Activated CD4-positive, alpha-beta T cell treated with anti-CD3 and anti-CD28 coated beads for 36 hours (primary cell): Measurements from ENCODE around the gene RHBDD1. TPM values are rescaled to one million over a fixed set of nuclear protein-coding genes. Genes with fewer than 3 reads are reported as not detected.

Experiments used
- ATAC-seq: fragments of 200-7000 bp; cut with Tn5 transposase; one replicate; pipeline ENCODE4 v1.10.0; 2021; ENCODE audit warnings: mild to moderate bottlenecking, moderate library complexity
- CTCF ChIA-PET: fragments of 350-600 bp; sonication (Branson Sonifier 250); formaldehyde crosslinking; loops from one replicate; lab custom pipeline; 2021; ENCODE audit warnings: antibody characterized with exemption; lab: Charles Lee
- POLR2A ChIA-PET: fragments of 350-600 bp; sonication (Branson Sonifier 250); formaldehyde crosslinking; loops from one replicate; lab custom pipeline; 2021; ENCODE audit warnings: antibody characterized with exemption, inconsistent platforms; lab: Charles Lee
- DNase-seq: peaks from one replicate; pipeline ENCODE4 v3.0.0-alpha.2; 2020
- H3K27ac Mint-ChIP-seq: one replicate; pipeline ENCODE4 v1.8.0; 2021; ENCODE audit warnings: mixed read lengths
- H3K27me3 Mint-ChIP-seq: one replicate; pipeline ENCODE4 v1.8.0; 2021; ENCODE audit warnings: mixed read lengths
- H3K36me3 Mint-ChIP-seq: one replicate; pipeline ENCODE4 v1.8.0; 2021; ENCODE audit warnings: low read depth, mixed read lengths
- H3K4me1 Mint-ChIP-seq: one replicate; pipeline ENCODE4 v1.8.0; 2021; ENCODE audit warnings: mixed read lengths
- H3K4me3 Mint-ChIP-seq: one replicate; pipeline ENCODE4 v1.8.0; 2021; ENCODE audit warnings: mild to moderate bottlenecking, moderate library complexity, mixed read lengths
- H3K9me3 Mint-ChIP-seq: one replicate; pipeline ENCODE4 v1.8.0; 2021; ENCODE audit warnings: low read depth, mixed read lengths
- intact Hi-C, 2 experiments: fragments of 100-400 bp; cut with DNase I in 1 of 2; cut with micrococcal nuclease in 1 of 2; formaldehyde crosslinking; loops; one replicate each; pipeline versions ENCODE4 v1.14.2 to v1.15.1; 2022 to 2024; cut with DNase I, micrococcal nuclease
- total RNA-seq, 2 experiments: library from RNA; stranded (reverse); gene quantifications; one replicate each; pipeline ENCODE4 v1.2.3, GENCODE V29; 2021

The RHBDD1 gene
- total RNA-seq, 2 experiments from 2014 or later, result 38.1 to 49.0 TPM

DNA sequence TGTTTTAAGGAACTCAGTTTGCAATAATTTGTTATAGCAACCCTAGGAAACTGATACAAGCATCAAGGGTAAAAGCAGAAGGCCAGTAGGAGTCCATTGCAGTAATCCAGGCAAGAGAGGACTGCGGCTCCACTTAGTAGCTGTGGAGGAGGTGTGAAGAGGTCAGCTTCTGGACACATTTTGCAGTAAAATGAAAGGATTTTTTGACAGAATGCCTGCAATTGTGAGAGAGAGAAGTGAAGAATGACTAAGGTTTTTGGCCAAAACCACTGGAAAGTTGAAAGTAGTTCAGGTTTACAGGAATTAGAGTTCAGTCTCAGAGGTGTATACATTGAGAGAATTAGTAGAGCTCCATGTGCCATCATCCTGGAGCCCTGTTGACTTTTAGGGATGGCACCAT lies 129.5 kb downstream of the RHBDD1 start:
- intact Hi-C loops, result no loop called here
- Mint-ChIP-seq H3K9me3 (no peaks in the 10 kb centered on the region), H3K36me3 (peaks cover 6% of the 10 kb centered on the region), H3K4me3 (no peak overlapping the region), H3K27ac (no peak overlapping the region), H3K27me3 (no peaks in the 10 kb centered on the region), H3K4me1 (peaks cover 10% of the 10 kb centered on the region)
- no peak for ATAC-seq
- CTCF ChIA-PET, result interaction anchor here (0.6 kb wide), 1 partner anchor 24 kb away, joined by 4 read pairs; no protein-coding TSS in a partner anchor
- POLR2A ChIA-PET, result interaction anchor here (0.7 kb wide), 1 partner anchor 1109 kb away, joined by 8 read pairs; no protein-coding TSS in a partner anchor
- DNase-seq, result no peak

DNA sequence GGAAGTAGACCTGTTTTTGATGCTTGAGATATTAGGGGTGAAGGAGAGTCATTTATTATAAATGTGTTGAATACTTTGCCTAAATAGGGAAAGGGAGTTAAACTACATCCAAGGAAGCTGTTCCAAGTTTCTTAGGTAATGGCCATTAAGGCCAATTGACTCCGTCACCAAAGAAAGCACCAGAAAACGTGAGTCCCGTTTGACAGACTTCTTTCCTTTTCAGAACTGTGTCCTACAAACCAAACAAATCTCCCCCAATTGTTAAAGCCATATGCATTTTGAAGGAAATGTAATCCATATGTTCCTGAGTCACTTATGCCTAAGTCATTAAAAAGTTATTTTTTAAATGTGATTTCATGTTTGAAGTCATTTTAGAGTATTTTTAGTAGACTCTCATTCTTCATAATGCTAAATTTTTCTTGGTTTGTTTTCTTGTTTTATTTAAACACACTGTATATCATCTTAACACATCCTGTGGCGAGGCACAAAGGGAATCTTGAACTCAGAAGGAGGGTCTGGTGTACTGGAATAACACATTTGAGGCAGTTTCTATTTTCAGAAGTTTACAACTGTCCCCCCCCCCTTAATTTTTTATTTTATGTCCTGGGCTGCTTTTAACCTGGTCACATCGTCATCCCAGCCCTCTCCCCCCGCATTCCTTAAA lies 133.7 kb downstream of the RHBDD1 start:
- ATAC-seq (no peak), DNase-seq (no peak)
- Mint-ChIP-seq H3K27ac (no peak overlapping the region), H3K4me3 (no peak overlapping the region), H3K27me3 (no peaks in the 10 kb centered on the region), H3K4me1 (peaks cover 22% of the 10 kb centered on the region), H3K36me3 (peaks cover 19% of the 10 kb centered on the region), H3K9me3 (no peaks in the 10 kb centered on the region)
- ChIA-PET POLR2A (no interaction called here), CTCF (interaction anchor here (0.7 to 2.2 kb wide), 3 partner anchors 9 to 96 kb away, joined by 3 to 7 read pairs (median 3); no protein-coding TSS in a partner anchor)
- intact Hi-C loops, result loop anchor here in 1 of 2 experiments (5.0 kb wide), 1 partner anchor 132 kb away; the partner anchor contains the start of gene RHBDD1

DNA sequence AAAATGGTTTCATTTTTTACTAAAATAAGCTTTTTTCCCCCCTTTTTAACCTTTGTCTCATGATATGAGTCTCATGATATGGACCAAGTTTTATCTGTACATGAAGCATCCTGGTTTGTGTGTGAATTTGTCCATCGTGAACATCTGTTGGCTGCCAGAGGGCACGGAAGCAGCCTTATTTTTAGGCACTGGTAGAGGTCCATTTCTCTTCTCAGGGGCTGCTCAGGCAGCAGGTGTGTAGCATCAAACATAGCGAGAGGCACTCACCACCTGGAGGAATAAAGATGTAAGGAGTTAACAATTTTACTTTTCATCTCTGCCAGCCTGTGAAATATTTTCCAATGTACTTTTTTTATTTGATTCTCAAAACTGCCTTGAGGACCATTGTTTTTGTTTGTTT lies 134.5 kb downstream of the RHBDD1 start:
- DNase-seq, result no peak
- Mint-ChIP-seq H3K9me3 (no peaks in the 10 kb centered on the region), H3K4me3 (peak overlapping the region; percentile 15), H3K4me1 (peaks cover 22% of the 10 kb centered on the region), H3K27ac (no peak overlapping the region), H3K27me3 (no peaks in the 10 kb centered on the region), H3K36me3 (peaks cover 19% of the 10 kb centered on the region)
- ChIA-PET CTCF (interaction anchor here (0.6 kb wide), 1 partner anchor 14 kb away, joined by 3 read pairs; no protein-coding TSS in a partner anchor), POLR2A (no interaction called here)
- ATAC-seq, result no peak
- intact Hi-C loops, result loop anchor here in 1 of 2 experiments (5.0 kb wide), 1 partner anchor 133 kb away; the partner anchor contains the start of gene RHBDD1

DNA sequence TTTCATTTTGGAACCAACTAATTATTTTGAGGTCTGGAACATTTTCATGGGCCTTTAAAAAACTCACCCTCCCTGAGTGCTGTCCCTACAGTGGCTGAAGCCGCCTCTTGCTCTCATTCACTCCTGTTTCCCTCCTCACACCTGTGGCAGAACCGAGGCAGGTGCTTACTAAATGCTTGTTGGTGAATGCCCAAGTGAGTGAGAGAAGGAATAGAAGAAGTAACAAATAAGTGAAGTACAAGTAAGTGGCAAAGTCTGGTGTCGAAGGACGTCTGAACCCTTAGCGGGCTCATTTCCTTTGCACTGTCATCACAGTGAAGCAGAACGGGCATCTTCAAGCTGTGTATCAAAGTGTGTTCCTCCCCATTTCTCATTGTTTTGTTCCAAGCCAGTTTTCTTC lies 135.2 kb downstream of the RHBDD1 start:
- peaks cover 22% of the 10 kb centered on the region for H3K4me1 Mint-ChIP-seq
- no peak overlapping the region for H3K4me3 Mint-ChIP-seq
- H3K27me3 Mint-ChIP-seq, result no peaks in the 10 kb centered on the region
- H3K27ac Mint-ChIP-seq, result peak overlapping the region; percentile 33
- intact Hi-C loops, result loop anchor here in 1 of 2 experiments (5.0 kb wide), 1 partner anchor 134 kb away; the partner anchor contains the start of gene RHBDD1
- ATAC-seq (peak; percentile 36), DNase-seq (no peak)
- peaks cover 20% of the 10 kb centered on the region for H3K36me3 Mint-ChIP-seq
- ChIA-PET POLR2A (no interaction called here), CTCF (no interaction called here)
- no peaks in the 10 kb centered on the region for H3K9me3 Mint-ChIP-seq

DNA sequence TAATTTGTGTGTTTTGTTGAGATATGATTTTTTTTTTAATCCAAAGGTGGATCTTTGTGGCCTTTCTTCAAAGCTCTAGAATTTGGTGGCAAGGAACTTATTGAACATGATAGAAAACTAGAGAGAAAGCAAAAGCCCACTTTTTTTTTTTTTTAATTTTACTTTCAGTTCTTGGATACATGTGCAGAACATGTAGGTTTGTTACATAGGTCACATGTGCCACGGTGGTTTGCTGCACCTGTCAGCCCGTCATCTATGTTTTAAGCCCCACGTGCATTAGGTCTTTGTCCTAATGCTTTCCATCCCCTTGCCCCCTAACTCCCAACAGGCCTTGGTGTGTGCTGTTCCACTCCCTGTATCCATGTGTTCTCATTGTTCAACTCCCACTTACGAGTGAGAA lies 135.9 kb downstream of the RHBDD1 start:
- intact Hi-C loops, result loop anchor here in 1 of 2 experiments (5.0 kb wide), 1 partner anchor 134 kb away; the partner anchor contains the start of gene RHBDD1
- Mint-ChIP-seq H3K27me3 (no peaks in the 10 kb centered on the region), H3K36me3 (peaks cover 19% of the 10 kb centered on the region), H3K4me1 (peaks cover 22% of the 10 kb centered on the region), H3K9me3 (no peaks in the 10 kb centered on the region), H3K4me3 (no peak overlapping the region), H3K27ac (no peak overlapping the region)
- ChIA-PET POLR2A (no interaction called here), CTCF (no interaction called here)
- no peak for ATAC-seq
- DNase-seq, result no peak

DNA sequence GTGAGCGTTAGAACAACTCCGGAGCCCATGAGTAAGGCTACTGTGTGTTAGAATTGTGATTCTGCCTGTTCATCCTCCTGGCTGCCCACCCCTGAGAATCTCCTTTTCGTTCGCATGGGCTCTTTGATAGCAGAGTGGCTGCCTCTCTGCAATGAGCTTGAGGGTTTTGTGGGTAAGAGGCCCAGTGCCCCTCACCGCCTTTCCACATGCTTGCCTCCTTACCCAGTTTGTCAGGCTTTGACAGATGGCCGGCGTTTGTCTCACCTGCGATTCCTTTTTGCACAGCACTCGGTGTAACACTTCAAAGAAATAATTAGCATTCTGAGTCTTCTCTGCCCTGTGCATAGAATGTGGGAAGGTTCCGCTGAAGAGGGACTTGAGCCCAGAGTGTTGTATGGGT lies 138.0 kb downstream of the RHBDD1 start:
- intact Hi-C loops, result loop anchor here in 1 of 2 experiments (5.0 kb wide), 1 partner anchor 137 kb away; the partner anchor contains the start of gene RHBDD1

DNA sequence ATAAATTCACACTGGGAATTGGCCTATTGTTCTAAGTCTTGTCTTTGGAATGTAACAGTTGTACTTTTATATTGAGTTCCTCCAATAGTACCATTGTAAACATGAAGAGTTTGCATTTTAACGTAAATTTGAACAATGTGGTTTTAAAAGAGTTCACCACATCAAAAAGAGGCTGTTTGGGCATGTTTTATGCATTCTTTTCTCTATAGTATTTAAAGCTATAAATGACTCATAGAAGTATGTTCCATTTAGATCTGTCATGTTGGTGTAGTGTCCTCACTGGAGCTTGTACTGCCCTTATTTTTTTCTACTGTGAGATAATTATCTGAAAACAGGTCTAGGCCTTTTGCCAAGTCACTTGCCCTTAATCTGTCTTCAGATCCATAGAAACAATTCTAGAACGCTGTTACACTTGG lies 141.9 kb downstream of the RHBDD1 start:
- peaks cover 6% of the 10 kb centered on the region for H3K36me3 Mint-ChIP-seq
- no peaks in the 10 kb centered on the region for H3K9me3 Mint-ChIP-seq
- POLR2A ChIA-PET, result no interaction called here
- ATAC-seq (peak; percentile 44), DNase-seq (no peak)
- peaks cover 18% of the 10 kb centered on the region for H3K4me1 Mint-ChIP-seq
- no peak overlapping the region for H3K4me3 Mint-ChIP-seq
- CTCF ChIA-PET, result interaction anchor here (0.6 to 1.7 kb wide), 3 partner anchors 9 to 1858 kb away, joined by 3 to 7 read pairs (median 5); no protein-coding TSS in a partner anchor
- intact Hi-C loops, result no loop called here
- H3K27me3 Mint-ChIP-seq, result no peaks in the 10 kb centered on the region
- H3K27ac Mint-ChIP-seq, result no peak overlapping the region

More for the DNA sequence above, 138.0 kb downstream of the RHBDD1 start:
- H3K4me1 Mint-ChIP-seq, result peaks cover 27% of the 10 kb centered on the region
- no peak overlapping the region for H3K4me3 Mint-ChIP-seq
- CTCF ChIA-PET, result no interaction called here
- no peak for ATAC-seq
- POLR2A ChIA-PET, result interaction anchor here (0.6 kb wide), 1 partner anchor 1183 kb away, joined by 3 read pairs; no protein-coding TSS in a partner anchor
- no peaks in the 10 kb centered on the region for H3K9me3 Mint-ChIP-seq
- H3K27ac Mint-ChIP-seq, result no peak overlapping the region
- no peak for DNase-seq
- H3K36me3 Mint-ChIP-seq, result peaks cover 19% of the 10 kb centered on the region
- no peaks in the 10 kb centered on the region for H3K27me3 Mint-ChIP-seq

DNA sequence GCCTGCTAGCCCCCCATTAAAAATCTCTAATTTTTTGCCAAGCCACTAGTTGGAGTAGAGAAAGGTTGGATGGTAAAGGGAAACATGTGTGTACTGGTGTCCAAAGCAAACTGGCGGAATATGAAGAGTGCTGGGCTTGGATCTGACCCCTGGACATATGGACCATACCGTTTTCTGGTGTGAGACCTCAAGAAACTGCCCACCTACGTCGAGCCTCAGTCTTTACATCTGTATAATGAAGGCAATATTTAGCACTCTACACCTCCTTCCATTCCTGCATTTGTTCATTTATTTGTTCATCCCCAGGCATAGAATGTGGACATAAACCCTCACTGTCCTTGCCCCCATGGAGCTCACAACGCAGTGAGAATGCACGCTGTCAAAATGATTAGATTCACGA lies 142.4 kb downstream of the RHBDD1 start:
- POLR2A ChIA-PET, result no interaction called here
- CTCF ChIA-PET, result interaction anchor here (1.7 kb wide), 1 partner anchor 10 kb away, joined by 7 read pairs; no protein-coding TSS in a partner anchor
- peaks cover 19% of the 10 kb centered on the region for H3K4me1 Mint-ChIP-seq
- H3K27ac Mint-ChIP-seq, result no peak overlapping the region
- intact Hi-C loops, result no loop called here
- no peak for DNase-seq
- H3K27me3 Mint-ChIP-seq, result no peaks in the 10 kb centered on the region
- H3K9me3 Mint-ChIP-seq, result no peaks in the 10 kb centered on the region
- no peak overlapping the region for H3K4me3 Mint-ChIP-seq
- ATAC-seq, result no peak
- peaks cover 4% of the 10 kb centered on the region for H3K36me3 Mint-ChIP-seq

DNA sequence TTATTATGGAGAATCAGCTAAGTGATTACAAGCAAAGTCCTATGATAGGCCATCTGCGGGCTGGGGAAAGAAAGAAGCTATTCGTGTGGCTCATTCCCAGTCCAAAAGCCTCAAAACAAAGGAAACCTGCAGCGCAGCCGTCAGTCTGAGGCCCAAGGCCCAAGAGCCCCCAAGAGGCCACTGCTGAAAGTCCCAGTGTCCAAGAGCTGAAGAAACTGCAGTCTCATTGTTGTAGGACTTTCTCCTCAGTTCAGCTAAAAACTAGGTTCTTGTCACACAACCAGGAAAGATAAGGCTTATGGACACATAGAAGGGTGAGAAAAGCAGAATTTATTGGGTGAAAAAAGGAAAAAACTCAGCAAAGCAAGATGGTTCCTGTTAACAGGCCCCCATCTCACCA lies 143.2 kb downstream of the RHBDD1 start:
- no peak for DNase-seq
- intact Hi-C loops, result no loop called here
- Mint-ChIP-seq H3K4me1 (peaks cover 24% of the 10 kb centered on the region), H3K4me3 (no peak overlapping the region), H3K27me3 (no peaks in the 10 kb centered on the region), H3K27ac (no peak overlapping the region), H3K36me3 (peaks cover 4% of the 10 kb centered on the region), H3K9me3 (no peaks in the 10 kb centered on the region)
- POLR2A ChIA-PET, result no interaction called here
- CTCF ChIA-PET, result interaction anchor here (1.0 to 1.7 kb wide), 2 partner anchors 10 to 146 kb away, joined by 3 to 7 read pairs; no protein-coding TSS in a partner anchor
- no peak for ATAC-seq

DNA sequence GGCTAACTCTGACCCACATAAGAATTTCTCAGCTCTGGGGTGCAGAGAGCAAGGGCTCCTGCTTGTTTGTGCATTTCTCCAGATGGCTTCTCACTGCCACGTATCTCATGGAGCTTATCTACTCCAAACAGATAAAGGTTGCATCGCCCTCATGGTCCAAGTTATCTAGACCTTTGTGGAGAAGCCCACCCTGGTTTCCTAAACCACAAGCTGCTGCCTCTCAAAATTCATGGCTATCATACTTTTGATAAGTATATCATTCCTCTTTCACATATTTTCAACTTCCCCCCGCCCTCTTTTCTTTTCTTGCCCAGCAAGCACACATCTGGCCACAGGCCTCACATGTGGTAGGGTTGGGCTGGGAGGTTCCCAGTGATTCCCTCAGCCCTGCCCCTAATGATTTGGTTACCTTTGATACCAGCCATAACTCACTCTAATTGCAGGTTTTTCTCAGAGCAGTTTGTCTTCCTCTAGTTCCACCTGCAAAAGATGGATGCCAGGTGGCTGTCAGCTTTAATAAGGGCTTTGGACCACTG lies 146.0 kb downstream of the RHBDD1 start:
- H3K36me3 Mint-ChIP-seq, result peaks cover 4% of the 10 kb centered on the region
- no peak overlapping the region for H3K27ac Mint-ChIP-seq
- H3K27me3 Mint-ChIP-seq, result no peaks in the 10 kb centered on the region
- H3K4me1 Mint-ChIP-seq, result peaks cover 37% of the 10 kb centered on the region
- no peak for DNase-seq
- POLR2A ChIA-PET, result no interaction called here
- intact Hi-C loops, result loop anchor here in 1 of 2 experiments (10.0 kb wide), 4 partner anchors 147 to 1097 kb away; partner anchors contain the start of gene RHBDD1
- CTCF ChIA-PET, result interaction anchor here (0.6 to 0.9 kb wide), 3 partner anchors 16 to 1310 kb away, joined by 3 read pairs; no protein-coding TSS in a partner anchor
- H3K9me3 Mint-ChIP-seq, result no peaks in the 10 kb centered on the region
- H3K4me3 Mint-ChIP-seq, result no peak overlapping the region
- ATAC-seq, result no peak
